ENCODE measurements around the gene PDZRN4.

GRCh38 chr12:41573445-41573844 lies 385.3 kb downstream of the PDZRN4 start:
- TF ChIP-seq POLR2A (IDR thresholded peaks at IDR 0.05; ENCODE audit: low read depth, low read length): no peak
- no peak for TF ChIP-seq CTCF (IDR thresholded peaks at IDR 0.05; ENCODE audit: extremely low read depth in 1 of 2, insufficient read depth in 1 of 2, low read depth in 1 of 2, low read length in 2 of 2)
